Activated B cell treated with CpG ODN at 0.5 μM for 24 hours (primary cell): Measurements from ENCODE around the gene HPSE2. TPM values are rescaled to one million over a fixed set of nuclear protein-coding genes. Genes with fewer than 3 reads are reported as not detected.

Source experiments
- ATAC-seq: fragments of 200-7000 bp; cut with Tn5 transposase; one replicate; pipeline ENCODE4 v1.10.0; 2021; ENCODE audit warnings: low read depth, mild to moderate bottlenecking, moderate library complexity
- CTCF ChIA-PET: fragments of 350-600 bp; sonication (Branson Sonifier 250); formaldehyde crosslinking; loops from one replicate; lab custom pipeline; 2021; ENCODE audit warnings: antibody characterized with exemption; lab: Charles Lee
- POLR2A ChIA-PET: fragments of 350-600 bp; sonication (Branson Sonifier 250); formaldehyde crosslinking; loops from one replicate; lab custom pipeline; 2021; ENCODE audit warnings: antibody characterized with exemption; lab: Charles Lee
- DNase-seq: peaks from one replicate; pipeline ENCODE4 v3.0.0; 2022
- H3K27ac Mint-ChIP-seq: one replicate; pipeline ENCODE4 v1.8.0; 2020; ENCODE audit warnings: mixed read lengths
- H3K27me3 Mint-ChIP-seq: one replicate; pipeline ENCODE4 v1.8.0; 2021; ENCODE audit warnings: mixed read lengths
- H3K36me3 Mint-ChIP-seq: one replicate; pipeline ENCODE4 v1.8.0; 2021; ENCODE audit warnings: low read depth, mixed read lengths
- H3K4me1 Mint-ChIP-seq: one replicate; pipeline ENCODE4 v1.8.0; 2021; ENCODE audit warnings: mixed read lengths
- H3K4me3 Mint-ChIP-seq: one replicate; pipeline ENCODE4 v1.8.0; 2020; ENCODE audit warnings: mild to moderate bottlenecking, mixed read lengths
- H3K9me3 Mint-ChIP-seq: one replicate; pipeline ENCODE4 v1.8.0; 2020; ENCODE audit warnings: mixed read lengths
- CTCF ChIP-seq: fragments of 200-600 bp; IDR thresholded peaks from one replicate; pipeline ENCODE4 v1.8.0; 2022; ENCODE audit warnings: antibody characterized with exemption, mild to moderate bottlenecking
- intact Hi-C: fragments of 100-400 bp; cut with micrococcal nuclease; formaldehyde crosslinking; loops from one replicate; pipeline ENCODE4 v1.15.1; 2024
- total RNA-seq: library from RNA; stranded (reverse); gene quantifications from 2 replicates; pipeline ENCODE4 v1.2.3, GENCODE V29; 2022

Gene HPSE2
- total RNA-seq, 1 donor from 2014 or later = not detected

GRCh38 chr10:98463016-98463415 lies 772.6 kb downstream of the HPSE2 start:
- no peak overlapping the region for H3K4me3 Mint-ChIP-seq
- ATAC-seq = no peak
- POLR2A ChIA-PET = no interaction called here
- no peak for TF ChIP-seq CTCF
- H3K36me3 Mint-ChIP-seq = peaks cover 2% of the 10 kb centered on the region
- intact Hi-C loops = loop anchor here (10.0 kb wide), 1 partner anchor 932 kb away; no protein-coding TSS in a partner anchor
- no peaks in the 10 kb centered on the region for H3K9me3 Mint-ChIP-seq
- no peak overlapping the region for H3K27ac Mint-ChIP-seq
- peaks cover 14% of the 10 kb centered on the region for H3K27me3 Mint-ChIP-seq
- DNase-seq = no peak
- CTCF ChIA-PET = interaction anchor here (1.6 kb wide), 1 partner anchor 784 kb away, joined by 3 read pairs; no protein-coding TSS in a partner anchor
- peaks cover 4% of the 10 kb centered on the region for H3K4me1 Mint-ChIP-seq

- Mint-ChIP-seq H3K4me3 (no peak overlapping the region), H3K4me1 (no peaks in the 10 kb centered on the region), H3K27ac (no peak overlapping the region), H3K9me3 (no peaks in the 10 kb centered on the region), H3K36me3 (no peaks in the 10 kb centered on the region), H3K27me3 (peaks cover 15% of the 10 kb centered on the region)
- no peak for TF ChIP-seq CTCF
- intact Hi-C loops = loop anchor here (10.0 kb wide), 1 partner anchor 933 kb away; no protein-coding TSS in a partner anchor
- DNase-seq = no peak
- ATAC-seq = no peak
- ChIA-PET CTCF (no interaction called here), POLR2A (no interaction called here)
These were observed 774.2 kb downstream of the HPSE2 start for GRCh38 chr10:98461500-98461842.

DNA sequence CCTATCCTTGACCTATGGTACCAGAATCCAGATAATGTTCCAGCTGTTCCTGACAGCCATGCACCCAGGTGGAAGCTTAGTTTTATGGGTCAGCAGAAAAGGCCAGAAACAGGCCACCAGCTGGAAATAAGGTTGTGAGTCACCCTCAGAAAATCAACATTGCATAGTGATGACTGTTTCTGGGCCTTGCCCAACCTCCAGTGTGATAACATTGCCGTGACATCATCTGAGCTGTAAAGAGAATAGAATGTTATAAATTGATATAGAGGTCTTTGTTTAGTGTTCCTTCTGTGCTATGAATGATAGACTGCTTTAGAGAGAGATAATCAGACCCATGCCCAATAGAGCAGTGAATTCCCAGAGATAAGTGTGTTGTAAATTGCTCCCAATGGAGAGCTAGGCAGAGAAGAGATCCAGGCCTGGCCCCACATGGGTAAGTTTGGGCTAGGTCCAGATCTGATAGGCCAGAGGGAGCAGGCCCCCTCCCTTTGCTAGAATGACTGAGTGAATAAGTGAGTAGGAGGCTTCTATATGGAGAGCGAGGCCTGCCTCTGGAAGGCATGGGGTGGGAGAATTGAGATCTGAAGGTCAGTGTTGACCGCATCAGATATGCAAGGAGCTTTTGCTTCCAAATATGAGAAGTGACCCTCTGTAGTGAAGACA lies 774.7 kb downstream of the HPSE2 start:
- intact Hi-C loops = loop anchor here (10.0 kb wide), 1 partner anchor 934 kb away; no protein-coding TSS in a partner anchor
- ATAC-seq (no peak), DNase-seq (no peak)
- no peaks in the 10 kb centered on the region for H3K4me1 Mint-ChIP-seq
- H3K27ac Mint-ChIP-seq = no peak overlapping the region
- no peak for TF ChIP-seq CTCF
- ChIA-PET CTCF (no interaction called here), POLR2A (no interaction called here)
- H3K36me3 Mint-ChIP-seq = no peaks in the 10 kb centered on the region
- H3K27me3 Mint-ChIP-seq = peaks cover 14% of the 10 kb centered on the region
- H3K4me3 Mint-ChIP-seq = no peak overlapping the region
- H3K9me3 Mint-ChIP-seq = no peaks in the 10 kb centered on the region

DNA sequence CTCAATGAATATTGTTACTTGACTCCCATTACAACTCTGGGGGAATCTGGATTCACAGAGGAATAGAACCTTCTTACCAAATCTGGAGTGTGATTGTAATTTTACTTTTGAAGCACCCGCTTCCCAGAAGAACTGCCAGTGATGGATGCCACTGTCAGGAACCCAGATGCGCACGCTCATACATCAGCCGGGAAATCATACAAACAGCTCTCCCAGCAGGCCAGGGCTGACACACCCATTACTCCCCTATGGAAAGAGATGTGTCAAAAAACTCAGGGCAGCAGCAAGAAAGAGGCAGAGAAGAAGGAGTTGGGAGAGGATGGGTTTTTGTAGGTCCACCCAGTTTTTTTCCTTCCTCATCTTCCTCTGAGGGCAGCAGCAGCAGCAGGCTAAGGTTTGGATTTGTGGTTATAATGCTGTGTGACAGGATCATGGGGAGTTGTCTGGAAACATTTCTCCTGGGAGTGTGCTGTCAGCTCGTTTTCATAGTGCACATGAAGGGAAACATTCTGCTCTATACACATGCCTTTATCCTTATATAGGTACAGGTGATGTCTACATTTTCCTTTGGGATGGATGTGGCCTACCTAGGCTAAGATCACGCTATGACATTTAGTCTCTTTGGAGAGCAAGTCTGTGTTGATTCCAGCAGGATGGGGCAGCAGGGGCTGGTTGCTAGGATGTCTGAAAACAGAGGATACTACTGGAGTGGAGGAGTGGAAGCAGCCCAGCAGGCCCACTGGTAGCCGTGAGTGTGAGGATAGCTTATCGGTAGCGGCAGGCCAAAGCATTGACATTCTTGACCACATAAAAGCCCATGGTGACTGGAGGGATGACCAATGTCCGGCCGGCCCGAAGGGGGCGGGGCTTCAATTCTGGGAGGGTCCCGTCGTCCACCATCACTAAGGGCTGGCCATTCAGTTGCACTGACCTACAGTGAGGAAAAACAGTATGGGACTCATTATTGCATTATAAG lies 776.6 kb downstream of the HPSE2 start:
- Mint-ChIP-seq H3K4me1 (no peaks in the 10 kb centered on the region), H3K27me3 (peaks cover 10% of the 10 kb centered on the region), H3K9me3 (no peaks in the 10 kb centered on the region), H3K36me3 (no peaks in the 10 kb centered on the region), H3K27ac (no peak overlapping the region), H3K4me3 (no peak overlapping the region)
- ChIA-PET POLR2A (no interaction called here), CTCF (interaction anchor here (1.9 kb wide), 1 partner anchor 8 kb away, joined by 6 read pairs; no protein-coding TSS in a partner anchor)
- DNase-seq (no peak), ATAC-seq (no peak)
- intact Hi-C loops = no loop called here
- no peak for TF ChIP-seq CTCF

GRCh38 chr10:98457721-98458120 lies 777.9 kb downstream of the HPSE2 start:
- POLR2A ChIA-PET = no interaction called here
- intact Hi-C loops = no loop called here
- Mint-ChIP-seq H3K9me3 (no peaks in the 10 kb centered on the region), H3K27me3 (peaks cover 12% of the 10 kb centered on the region), H3K27ac (no peak overlapping the region), H3K4me1 (no peaks in the 10 kb centered on the region), H3K4me3 (no peak overlapping the region), H3K36me3 (no peaks in the 10 kb centered on the region)
- DNase-seq (no peak), ATAC-seq (no peak)
- no peak for TF ChIP-seq CTCF
- CTCF ChIA-PET = interaction anchor here (1.9 kb wide), 1 partner anchor 10 kb away, joined by 6 read pairs; no protein-coding TSS in a partner anchor
